Neuronal stem cell (in vitro differentiated cells): ENCODE results near the gene WNT3.
"Not testable (repeated sequence)": the region's sequence is repeated elsewhere in the genome, so short reads cannot be mapped to it uniquely, and the experiment has no call there.

Experiments used
- DNase-seq: peaks from one replicate; pipeline ENCODE4 v3.0.0-alpha.2; 2013; ENCODE audit warnings: low spot score
- H2AFZ ChIP-seq: one replicate; pipeline ENCODE4 v1.6.1; 2013; ENCODE audit warnings: mild to moderate bottlenecking, low read length, inconsistent platforms
- H2AK5ac ChIP-seq: 2 replicates; pipeline ENCODE4 v1.6.1; 2013; ENCODE audit warnings: low read depth, mild to moderate bottlenecking, inconsistent platforms, low read length, moderate library complexity, mixed read lengths
- H2BK120ac ChIP-seq: 2 replicates; pipeline ENCODE4 v1.6.1; 2013; ENCODE audit warnings: low read depth, mild to moderate bottlenecking, inconsistent platforms, low read length, moderate library complexity, mixed read lengths
- H2BK12ac ChIP-seq: one replicate; pipeline ENCODE4 v1.6.1; 2013; ENCODE audit warnings: low read length, inconsistent platforms
- H2BK15ac ChIP-seq: 2 replicates; pipeline ENCODE4 v1.6.1; 2013; ENCODE audit warnings: mild to moderate bottlenecking, low read length, inconsistent platforms, mixed read lengths
- H2BK5ac ChIP-seq: one replicate; pipeline ENCODE4 v1.6.1; 2013; ENCODE audit warnings: inconsistent platforms, mild to moderate bottlenecking, low read length, moderate library complexity
- H3K14ac ChIP-seq: one replicate; pipeline ENCODE4 v1.6.1; 2013; ENCODE audit warnings: low read length, inconsistent platforms
- H3K18ac ChIP-seq: 2 replicates; pipeline ENCODE4 v1.6.1; 2013; ENCODE audit warnings: low read length, inconsistent platforms
- H3K23ac ChIP-seq: 2 replicates; pipeline ENCODE4 v1.6.1; 2013; ENCODE audit warnings: low read depth, mild to moderate bottlenecking, mixed read lengths, low read length, inconsistent platforms; ENCODE audit not compliant: poor library complexity
- H3K27ac ChIP-seq: replicated peaks from 3 replicates; pipeline ENCODE4 v1.5.1; 2013; ENCODE audit warnings: low read length, inconsistent platforms
- H3K27me3 ChIP-seq, 3 experiments: 2 replicates each; pipeline ENCODE4 v1.6.1; 2013; ENCODE audit warnings: low read length in 3 of 3, mild to moderate bottlenecking in 2 of 3, inconsistent platforms in 1 of 3, low read depth in 1 of 3, mixed read lengths in 1 of 3, moderate library complexity in 1 of 3; ENCODE audit not compliant: control insufficient read depth in 3 of 3, insufficient read depth in 3 of 3
- H3K36me3 ChIP-seq, 2 donors: replicated peaks in 1 of 2; 2 replicates each; pipeline ENCODE4 v1.6.1; 2013; ENCODE audit warnings: low read length in 2 of 2; ENCODE audit not compliant: control insufficient read depth in 2 of 2, insufficient read depth in 2 of 2
- H3K4ac ChIP-seq: 2 replicates; pipeline ENCODE4 v1.6.1; 2013; ENCODE audit warnings: inconsistent platforms, mild to moderate bottlenecking, low read length, moderate library complexity
- H3K4me1 ChIP-seq, 2 donors: 1 replicate in 1 of 2; 2 replicates in 1 of 2; pipeline ENCODE4 v1.6.1; 2013; ENCODE audit warnings: low read length in 2 of 2, low read depth in 1 of 2; ENCODE audit not compliant: control insufficient read depth in 2 of 2, insufficient read depth in 1 of 2
- H3K4me2 ChIP-seq: one replicate; pipeline ENCODE4 v1.6.1; 2013; ENCODE audit warnings: mild to moderate bottlenecking, low read length, inconsistent platforms; ENCODE audit not compliant: insufficient read depth, poor library complexity, severe bottlenecking
- H3K4me3 ChIP-seq, 2 donors: 2 replicates each; pipeline ENCODE4 v1.5.1; 2013; ENCODE audit warnings: low read length in 2 of 2, mild to moderate bottlenecking in 2 of 2, inconsistent platforms in 1 of 2, moderate library complexity in 1 of 2
- H3K79me1 ChIP-seq: one replicate; pipeline ENCODE4 v1.6.1; 2013; ENCODE audit warnings: low read depth, mild to moderate bottlenecking, inconsistent platforms, low read length, moderate library complexity
- H3K9ac ChIP-seq: one replicate; pipeline ENCODE4 v1.6.1; 2013; ENCODE audit warnings: mild to moderate bottlenecking, low read depth, low read length, inconsistent platforms; ENCODE audit not compliant: poor library complexity
- H3K9me3 ChIP-seq, 2 donors: replicated peaks in 1 of 2; 2 replicates each; pipeline versions ENCODE3 to v1.6.1; 2013; ENCODE audit warnings: low read length in 2 of 2, mild to moderate bottlenecking in 2 of 2, inconsistent platforms in 1 of 2, low read depth in 1 of 2, mixed read lengths in 1 of 2, moderate library complexity in 1 of 2; ENCODE audit not compliant: control insufficient read depth in 2 of 2, insufficient read depth in 1 of 2
- H4K8ac ChIP-seq: one replicate; pipeline ENCODE4 v1.6.1; 2013; ENCODE audit warnings: low read depth, mild to moderate bottlenecking, inconsistent platforms, low read length, moderate library complexity
- H4K91ac ChIP-seq: one replicate; pipeline ENCODE4 v1.6.1; 2013; ENCODE audit warnings: low read length, low read depth, mild to moderate bottlenecking, inconsistent platforms; ENCODE audit not compliant: poor library complexity
- WGBS, 2 donors: extraction: QIAGEN DNeasy Blood & Tissue Kit; methylation state at CpG; one replicate each; pipeline ENCODE4 v1.1.7; 2013; ENCODE audit warnings: missing lambda C conversion rate in 2 of 2, mixed read lengths in 1 of 2; ENCODE audit not compliant: insufficient read length in 2 of 2, insufficient replicate concordance in 1 of 2; ENCODE audit errors: extremely low coverage in 2 of 2; 5-methylcytosine and 5-hydroxymethylcytosine counted together

Gene WNT3

GRCh38 chr17:46841561-46842379 lies 23.3 kb upstream of the WNT3 start:
- WGBS, 2 donors, result no CpG with 5 or more reads among the region's 43 CpGs
- H3K79me1 ChIP-seq, result no peaks in the 10 kb centered on the region
- no peak overlapping the region for H2BK120ac ChIP-seq
- DNase-seq, result no peak
- H3K27me3 ChIP-seq, result peaks cover 3 to 20% (median 3%) of the 10 kb centered on the region in 3 experiments
- no peak overlapping the region for H4K8ac ChIP-seq
- peak overlapping the region; percentile 32 for H3K4me2 ChIP-seq
- H3K9me3 ChIP-seq, result peaks cover 7 to 14% of the 10 kb centered on the region in 2 donors
- H4K91ac ChIP-seq, result no peak overlapping the region
- peak overlapping the region; percentile 82 for H2AFZ ChIP-seq
- no peak overlapping the region for H3K9ac ChIP-seq
- H3K23ac ChIP-seq, result peak overlapping the region; percentile 83
- peak overlapping the region; percentile 70 for H3K18ac ChIP-seq
- H3K27ac ChIP-seq, result no peak overlapping the region
- no peak overlapping the region for H3K4ac ChIP-seq
- H3K14ac ChIP-seq, result no peak overlapping the region
- H2AK5ac ChIP-seq, result no peak overlapping the region
- H3K36me3 ChIP-seq, result no peaks in the 10 kb centered on the region
- no peak overlapping the region for H2BK12ac ChIP-seq
- no peak overlapping the region for H3K4me3 ChIP-seq
- H3K4me1 ChIP-seq, result peaks cover 0 to 3% of the 10 kb centered on the region in 2 donors
- H2BK5ac ChIP-seq, result peak overlapping the region; percentile 48
- H2BK15ac ChIP-seq, result peak overlapping the region; percentile 59

GRCh38 chr17:46840596-46840995 lies 22.1 kb upstream of the WNT3 start:
- peaks cover 7 to 14% of the 10 kb centered on the region in 2 donors for H3K9me3 ChIP-seq
- H2BK5ac ChIP-seq, H2AFZ ChIP-seq, H3K36me3 ChIP-seq, H3K4me1 ChIP-seq, H4K91ac ChIP-seq, DNase-seq, H3K9ac ChIP-seq, H3K14ac ChIP-seq, H3K27ac ChIP-seq, H2BK12ac ChIP-seq, H3K4ac ChIP-seq, H2BK15ac ChIP-seq, H3K18ac ChIP-seq, H3K79me1 ChIP-seq, H3K23ac ChIP-seq, H2AK5ac ChIP-seq, H4K8ac ChIP-seq, H2BK120ac ChIP-seq, H3K4me3 ChIP-seq, H3K4me2 ChIP-seq: not testable (repeated sequence)
- no CpG with 5 or more reads among the region's 3 CpGs for WGBS, 2 donors
- H3K27me3 ChIP-seq, result peaks cover 0 to 17% (median 3%) of the 10 kb centered on the region in 3 experiments

DNA sequence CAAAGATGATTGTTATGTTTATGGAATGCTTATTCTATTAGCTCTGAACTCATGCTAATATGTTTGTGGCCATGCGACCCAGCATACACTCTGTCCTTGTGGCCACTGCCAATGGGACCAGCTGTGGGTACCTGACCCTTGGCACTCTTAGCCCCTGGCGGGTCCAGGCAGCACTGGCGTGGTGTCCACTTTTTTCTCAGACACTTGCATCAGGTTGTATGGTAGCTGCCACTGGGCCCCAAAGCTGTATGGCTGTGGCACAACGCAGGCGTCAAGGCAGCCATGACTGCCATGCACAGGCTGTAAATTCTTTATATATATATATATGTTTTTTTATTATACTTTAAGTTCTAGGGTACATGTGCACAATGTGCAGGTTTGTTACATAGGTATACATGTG lies 20.7 kb upstream of the WNT3 start:
- no peak overlapping the region for H3K9ac ChIP-seq
- H3K27me3 ChIP-seq, result peaks cover 0 to 27% (median 5%) of the 10 kb centered on the region in 3 experiments
- H2BK120ac ChIP-seq, result no peak overlapping the region
- H3K23ac ChIP-seq, result no peak overlapping the region
- no peak overlapping the region for H3K14ac ChIP-seq
- H3K4ac ChIP-seq, result no peak overlapping the region
- no peak overlapping the region for H4K91ac ChIP-seq
- H3K4me3 ChIP-seq, result no peak overlapping the region
- H2AK5ac ChIP-seq, result no peak overlapping the region
- H4K8ac ChIP-seq, result no peak overlapping the region
- H3K9me3 ChIP-seq, result peaks cover 7 to 14% of the 10 kb centered on the region in 2 donors
- DNase-seq, result no peak
- H2BK12ac ChIP-seq, result no peak overlapping the region
- WGBS, 2 donors, result no CpG with 5 or more reads among the region's 5 CpGs
- H2BK5ac ChIP-seq, result no peak overlapping the region
- H3K79me1 ChIP-seq, result no peaks in the 10 kb centered on the region
- H3K4me2 ChIP-seq, result no peak overlapping the region
- H3K18ac ChIP-seq, result no peak overlapping the region
- H2BK15ac ChIP-seq, result no peak overlapping the region
- no peak overlapping the region for H2AFZ ChIP-seq
- no peaks in the 10 kb centered on the region for H3K36me3 ChIP-seq
- H3K4me1 ChIP-seq, result peaks cover 3 to 10% of the 10 kb centered on the region in 2 donors
- no peak overlapping the region for H3K27ac ChIP-seq

- Histone ChIP-seq H4K8ac (no peak overlapping the region), H3K9me3 (peaks cover 3 to 4% of the 10 kb centered on the region in 2 donors), H2BK5ac (no peak overlapping the region), H3K14ac (no peak overlapping the region), H2BK12ac (no peak overlapping the region), H2AFZ (no peak overlapping the region), H3K4ac (no peak overlapping the region), H3K18ac (no peak overlapping the region), H3K4me2 (no peak overlapping the region), H2BK120ac (no peak overlapping the region), H3K27ac (no peak overlapping the region), H3K4me1 (peaks cover 13 to 22% of the 10 kb centered on the region in 2 donors), H3K79me1 (no peaks in the 10 kb centered on the region), H3K27me3 (peaks cover 0 to 44% (median 5%) of the 10 kb centered on the region in 3 experiments), H3K23ac (no peak overlapping the region), H4K91ac (peak overlapping the region; percentile 24), H3K4me3 (peak overlapping the region in 1 of 2 donors; percentile 23), H3K9ac (no peak overlapping the region), H2BK15ac (no peak overlapping the region), H3K36me3 (no peaks in the 10 kb centered on the region), H2AK5ac (no peak overlapping the region)
- WGBS, 2 donors, result no CpG with 5 or more reads among the region's 4 CpGs
- no peak for DNase-seq
Observed at GRCh38 chr17:46837521-46837920, 19.0 kb upstream of the WNT3 start.
